PC-9 (cell line): ENCODE data around the gene ATP2B3.

Experiments used
- EZH2 ChIP-seq: fragments of 200-600 bp; sonication (generic); IDR thresholded peaks from 2 replicates; pipeline ENCODE4 v1.8.0; 2017; ENCODE audit warnings: antibody characterized with exemption, low read depth
- TF ChIP-seq, protein P1 (sequence below): fragments of 200-600 bp; sonication (generic); conservative IDR thresholded peaks from 2 replicates; pipeline ENCODE4 v1.6.1; 2017; ENCODE audit warnings: mixed run types, antibody characterized with exemption, mild to moderate bottlenecking, moderate library complexity

DNA sequence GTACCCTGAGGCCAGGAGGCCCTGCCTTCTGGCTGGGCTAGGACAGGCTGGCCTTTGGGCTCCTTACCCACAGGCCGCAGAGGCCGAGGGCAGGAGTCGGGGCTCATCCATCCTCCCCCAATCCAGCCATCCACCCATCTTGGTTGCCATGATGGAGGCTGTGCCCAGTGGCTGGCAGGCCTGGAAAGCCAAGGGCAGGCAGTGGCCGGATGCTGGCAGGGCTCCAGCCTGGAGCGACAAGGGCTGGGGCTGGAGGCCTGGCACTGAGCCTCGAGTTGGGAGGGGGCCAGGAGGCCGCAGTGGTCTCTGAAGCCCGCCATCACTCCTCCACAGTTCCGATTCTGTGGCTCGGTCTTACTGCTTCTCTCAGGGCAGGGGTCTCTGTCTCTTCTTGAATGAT, 31.3 kb upstream of the ATP2B3 start:
- TF ChIP-seq, protein P1, sequence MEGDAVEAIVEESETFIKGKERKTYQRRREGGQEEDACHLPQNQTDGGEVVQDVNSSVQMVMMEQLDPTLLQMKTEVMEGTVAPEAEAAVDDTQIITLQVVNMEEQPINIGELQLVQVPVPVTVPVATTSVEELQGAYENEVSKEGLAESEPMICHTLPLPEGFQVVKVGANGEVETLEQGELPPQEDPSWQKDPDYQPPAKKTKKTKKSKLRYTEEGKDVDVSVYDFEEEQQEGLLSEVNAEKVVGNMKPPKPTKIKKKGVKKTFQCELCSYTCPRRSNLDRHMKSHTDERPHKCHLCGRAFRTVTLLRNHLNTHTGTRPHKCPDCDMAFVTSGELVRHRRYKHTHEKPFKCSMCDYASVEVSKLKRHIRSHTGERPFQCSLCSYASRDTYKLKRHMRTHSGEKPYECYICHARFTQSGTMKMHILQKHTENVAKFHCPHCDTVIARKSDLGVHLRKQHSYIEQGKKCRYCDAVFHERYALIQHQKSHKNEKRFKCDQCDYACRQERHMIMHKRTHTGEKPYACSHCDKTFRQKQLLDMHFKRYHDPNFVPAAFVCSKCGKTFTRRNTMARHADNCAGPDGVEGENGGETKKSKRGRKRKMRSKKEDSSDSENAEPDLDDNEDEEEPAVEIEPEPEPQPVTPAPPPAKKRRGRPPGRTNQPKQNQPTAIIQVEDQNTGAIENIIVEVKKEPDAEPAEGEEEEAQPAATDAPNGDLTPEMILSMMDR: no peak
- TF ChIP-seq EZH2: no peak
